HepG2 (cell line): ENCODE results near the gene CTU2. TPM values are rescaled to one million over a fixed set of nuclear protein-coding genes. Genes with fewer than 3 reads are reported as not detected.

ENCODE experiments used
- ATAC-seq: fragments of 200-7000 bp; cut with Tn5 transposase; 3 replicates; pipeline ENCODE4 v1.9.1; 2020; ENCODE audit warnings: mild to moderate bottlenecking, moderate library complexity
- BruUV-seq: library from RNA; stranded (reverse); fragments of 400-500 nt; replicated peaks from 2 replicates; lab custom pipeline; 2021; lab: Mats Ljungman, UMichigan
- CTCF ChIA-PET: fragments of 300-600 bp; formaldehyde crosslinking; extraction: SDS; loops from one replicate; lab custom pipeline; 2021; ENCODE audit warnings: low total read pairs, inconsistent platforms, low intra/inter-chr PET ratio; lab: Yijun Ruan, JAX
- POLR2A ChIA-PET: fragments of 350-600 bp; sonication (Branson Sonifier 250); formaldehyde crosslinking; loops from one replicate; lab custom pipeline; 2020; ENCODE audit warnings: antibody characterized with exemption, inconsistent platforms; lab: Yijun Ruan, JAX
- DNase-seq: peaks from one replicate; pipeline ENCODE4 v3.0.0-alpha.2; 2015; ENCODE audit warnings: low spot score
- FAIRE-seq: peaks from 3 replicates; lab custom pipeline; 2011; peaks lifted over from hg19 to GRCh38; lab: Jason Lieb, UNC
- H2AFZ ChIP-seq: one replicate; pipeline ENCODE4 v1.6.1; 2011; ENCODE audit warnings: low read length, inconsistent platforms
- H3K27ac ChIP-seq: fragments of 300-600 bp; 3 replicates; pipeline ENCODE4 v1.8.0; 2011; ENCODE audit warnings: mixed run types, mild to moderate bottlenecking, mixed read lengths, low read length, inconsistent platforms; ENCODE audit not compliant: insufficient read depth; ENCODE audit errors: extremely low read length
- H3K27me3 ChIP-seq, 2 experiments: fragments of 200-600 bp in 1 of 2; 2 replicates in 1 of 2; 3 replicates in 1 of 2; pipeline versions ENCODE4 v1.6.0 to v1.8.0; 2011; ENCODE audit warnings: low read length in 2 of 2, mild to moderate bottlenecking in 2 of 2, moderate library complexity in 2 of 2, inconsistent platforms in 1 of 2; ENCODE audit not compliant: insufficient read depth in 2 of 2, control insufficient read depth in 1 of 2
- H3K36me3 ChIP-seq, 2 experiments: fragments of 200-600 bp in 1 of 2; replicated peaks in 1 of 2; 2 replicates in 1 of 2; 3 replicates in 1 of 2; pipeline versions ENCODE4 v1.5.1 to v1.8.0; 2011; ENCODE audit warnings: low read length in 2 of 2, inconsistent platforms in 1 of 2; ENCODE audit not compliant: insufficient read depth in 2 of 2, control insufficient read depth in 1 of 2
- H3K4me1 ChIP-seq: 2 replicates; pipeline ENCODE4 v1.5.1; 2012; ENCODE audit warnings: low read length, inconsistent platforms; ENCODE audit not compliant: insufficient read depth
- H3K4me2 ChIP-seq: 2 replicates; pipeline ENCODE4 v1.6.0; 2011; ENCODE audit warnings: low read depth, low read length, inconsistent platforms
- H3K4me3 ChIP-seq, 3 experiments: fragments of 200-600 bp in 1 of 3; sonication (generic), shearing (Covaris generic) in 1 of 3; replicated peaks in 1 of 3; 2 replicates each; pipeline ENCODE4 v1.5.1; 2011 to 2016; ENCODE audit warnings: low read length in 3 of 3, inconsistent platforms in 2 of 3, low read depth in 2 of 3, mild to moderate bottlenecking in 2 of 3, control low read depth in 1 of 3, mixed read lengths in 1 of 3; ENCODE audit not compliant: insufficient read depth in 1 of 3
- H3K79me2 ChIP-seq: one replicate; pipeline ENCODE4 v1.6.1; 2011; ENCODE audit warnings: low read length, inconsistent platforms; ENCODE audit not compliant: insufficient read depth
- H3K9ac ChIP-seq: 2 replicates; pipeline ENCODE4 v1.6.0; 2011; ENCODE audit warnings: mild to moderate bottlenecking, low read depth, low read length, inconsistent platforms; ENCODE audit not compliant: insufficient read depth
- H3K9me3 ChIP-seq: 2 replicates; pipeline ENCODE4 v1.5.1; 2012; ENCODE audit warnings: mild to moderate bottlenecking, low read length
- H4K20me1 ChIP-seq: 2 replicates; pipeline ENCODE4 v1.6.0; 2011; ENCODE audit warnings: inconsistent platforms, mild to moderate bottlenecking, low read length, moderate library complexity; ENCODE audit not compliant: insufficient read depth
- AKNA ChIP-seq: sonication (generic); formaldehyde crosslinking; IDR thresholded peaks from 2 replicates; pipeline ENCODE4 v1.4.0; 2020; ENCODE audit warnings: missing genetic modification reagents, borderline replicate concordance
- DMAP1 ChIP-seq: IDR thresholded peaks from 2 replicates; pipeline ENCODE4 v1.6.1; 2016
- FOXA3 ChIP-seq: IDR thresholded peaks from 2 replicates; pipeline ENCODE4 v1.6.1; 2016; ENCODE audit warnings: missing genetic modification reagents, missing compliant biosample characterization
- IRF9 ChIP-seq: sonication (generic); formaldehyde crosslinking; IDR thresholded peaks from 2 replicates; pipeline ENCODE4 v1.8.0; 2022; ENCODE audit warnings: missing genetic modification reagents, mild to moderate bottlenecking, borderline replicate concordance
- PLRG1 ChIP-seq: fragments of 450-650 bp; conservative IDR thresholded peaks from 2 replicates; pipeline ENCODE4 v1.6.1; 2016
- SCMH1 ChIP-seq: sonication (generic); formaldehyde crosslinking; IDR thresholded peaks from 2 replicates; pipeline ENCODE4 v1.9.0; 2021; ENCODE audit warnings: missing genetic modification reagents, mild to moderate bottlenecking, borderline replicate concordance
- THAP8 ChIP-seq: sonication (generic); formaldehyde crosslinking; IDR thresholded peaks from 2 replicates; pipeline ENCODE4 v1.5.1; 2020; ENCODE audit warnings: missing genetic modification reagents, mild to moderate bottlenecking, borderline replicate concordance
- TP53 ChIP-seq: sonication (generic); formaldehyde crosslinking; conservative IDR thresholded peaks from 2 replicates; pipeline ENCODE4 v1.4.0; 2020; ENCODE audit warnings: missing genetic modification reagents
- WGBS: methylation state at CpG from one replicate; pipeline ENCODE4 v1.1.6; 2017; ENCODE audit warnings: low lambda C conversion rate; 5-methylcytosine and 5-hydroxymethylcytosine counted together
- in situ Hi-C: cut with HindIII; loops from 2 replicates; pipeline ENCODE4 v1.10.0; 2017; ENCODE audit warnings: low pct_unique_long_range_greater_than_20kb; ENCODE audit not compliant: extremely low pct_ligation_motif_present
- intact Hi-C: fragments of 100-400 bp; cut with micrococcal nuclease; formaldehyde crosslinking; loops from one replicate; pipeline ENCODE4 v1.10.0; 2022; ENCODE audit not compliant: unreplicated experiment
- polyA plus RNA-seq, 8 experiments: library from polyadenylated mRNA; depleted of rRNA in 3 of 8; stranded (reverse) in 7 of 8; unstranded in 1 of 8; fragments of >200 nt; fragmentation: Illumina TruSeq in 4 of 8; extraction: Trizol in 4 of 8; gene quantifications; 2 replicates each; pipeline versions ENCODE4 v1.2.1 to v1.2.3, GENCODE V29; 2011 to 2016; ENCODE audit warnings: low read depth in 4 of 8, missing spikeins in 1 of 8, mixed read lengths in 1 of 8; ENCODE audit not compliant: insufficient read depth in 1 of 8
- total RNA-seq, 5 experiments: library from RNA; depleted of rRNA; stranded (reverse); fragments of >200 nt; fragmentation: Illumina TruSeq; extraction: Trizol; gene quantifications; 2 replicates each; pipeline ENCODE4 v1.2.3, GENCODE V29; 2016; ENCODE audit warnings: low read depth in 1 of 5

Gene CTU2
- total and polyA plus RNA-seq, 2 of the 13 experiments (the other 11 are each of a cell fraction or from before 2014, with no cell fraction given): 13.3 to 21.9 TPM

- TF ChIP-seq DMAP1 (CRISPR knock-in tag) (no peak), FOXA3 (CRISPR knock-in tag) (no peak), PLRG1 (no peak)
These were observed 18.1 kb upstream of the CTU2 start (continued) for GRCh38 chr16:88688013-88688778.

GRCh38 chr16:88690341-88691128 lies 15.8 kb upstream of the CTU2 start:
- ATAC-seq (no peak), FAIRE-seq (no peak), DNase-seq (no peak)
- ChIA-PET POLR2A (no interaction called here), CTCF (no interaction called here)
- no peaks in the 10 kb centered on the region for H3K9me3 ChIP-seq
- peaks cover 40 to 84% of the 10 kb centered on the region in 2 experiments for H3K27me3 ChIP-seq
- no peak overlapping the region for H3K27ac ChIP-seq
- no peak overlapping the region for H3K4me2 ChIP-seq
- no peak overlapping the region for H2AFZ ChIP-seq
- no TSS peak for BruUV-seq
- 32% methylated on average over 17 of the region's 21 CpGs for WGBS
- in situ Hi-C loops (no loop called here), intact Hi-C loops (no loop called here)
- H4K20me1 ChIP-seq: no peaks in the 10 kb centered on the region; the same call in 1 of the 2 replicates
- no peak overlapping the region for H3K4me3 ChIP-seq
- no peak overlapping the region for H3K9ac ChIP-seq
- no peak for TF ChIP-seq THAP8 (CRISPR knock-in tag)
- no peak for TF ChIP-seq TP53 (CRISPR knock-in tag)
- TF ChIP-seq AKNA: no peak
- no peak for TF ChIP-seq IRF9 (CRISPR knock-in tag)
- no peak for TF ChIP-seq SCMH1
- TF ChIP-seq, all 625 proteins: peak for 0
- Histone ChIP-seq H3K79me2 (no peaks in the 10 kb centered on the region), H3K4me1 (peaks cover 38% of the 10 kb centered on the region), H3K36me3 (no peaks in the 10 kb centered on the region)
